Hindlimb muscle (tissue), 1 donor: ENCODE measurements around the gene METTL26. TPM values are rescaled to one million over a fixed set of nuclear protein-coding genes. Genes with fewer than 3 reads are reported as not detected.
"Not testable (repeated sequence)": the region's sequence is repeated elsewhere in the genome, so short reads cannot be mapped to it uniquely, and the experiment has no call there.

Experiments
- DNase-seq: peaks from one replicate; pipeline ENCODE4 v3.0.0-alpha.2; 2013
- polyA plus RNA-seq: library from polyadenylated mRNA; unstranded; fragments of 120-200 nt; gene quantifications from one replicate; pipeline ENCODE4 v1.2.1, GENCODE V29; 2013; ENCODE audit not compliant: insufficient read length

METTL26 gene
- polyA plus RNA-seq, 1 donor, result 47.8 TPM

DNA sequence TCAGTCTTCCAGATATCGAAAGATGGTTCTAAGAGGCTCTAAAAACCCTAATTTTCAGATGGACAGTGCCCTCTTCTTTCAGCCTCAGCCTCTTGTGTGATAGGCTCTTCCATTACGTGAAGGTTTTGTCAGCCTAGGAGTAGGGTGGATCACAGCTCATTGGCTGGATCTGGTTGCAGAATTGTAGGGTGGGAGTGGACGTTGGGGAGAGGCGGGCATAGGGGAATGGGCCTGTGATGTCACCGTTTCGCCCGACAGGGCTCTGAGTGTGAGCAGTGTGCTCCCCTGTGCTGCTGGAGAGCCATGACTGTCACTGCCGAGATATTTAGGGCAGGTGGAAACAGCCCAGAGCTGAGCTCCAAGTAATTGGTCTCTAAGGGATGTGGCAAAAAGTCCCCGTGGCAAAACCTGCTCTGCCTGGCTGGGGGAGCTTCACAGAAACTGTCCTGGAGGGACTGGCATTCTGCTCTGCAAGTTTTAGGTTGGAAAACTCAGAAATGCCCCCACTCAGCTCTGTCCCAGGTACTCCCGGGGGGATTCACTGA lies 11.5 kb downstream of the METTL26 start:
- no peak for DNase-seq

DNA sequence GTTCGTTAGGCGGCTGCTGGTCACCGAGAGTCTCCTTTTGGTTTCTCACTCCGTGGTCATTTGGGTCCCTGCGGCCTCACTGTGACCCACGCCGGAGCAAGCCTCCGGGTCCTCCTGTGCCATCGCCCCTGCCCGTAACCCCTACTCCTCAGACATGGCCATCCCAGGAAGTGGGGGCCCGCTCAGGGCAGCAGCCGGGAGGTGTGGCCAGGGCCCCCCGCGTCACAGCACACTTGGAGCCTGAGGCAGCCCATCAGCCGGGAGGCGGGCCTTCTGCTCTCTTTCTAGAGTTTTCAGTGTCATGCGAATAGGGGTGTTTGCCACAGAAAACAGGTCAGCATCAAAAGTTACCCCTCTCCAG lies 13.2 kb downstream of the METTL26 start:
- no peak for DNase-seq

GRCh38 chr16:621526-622105 lies 14.5 kb downstream of the METTL26 start:
- no peak for DNase-seq

DNA sequence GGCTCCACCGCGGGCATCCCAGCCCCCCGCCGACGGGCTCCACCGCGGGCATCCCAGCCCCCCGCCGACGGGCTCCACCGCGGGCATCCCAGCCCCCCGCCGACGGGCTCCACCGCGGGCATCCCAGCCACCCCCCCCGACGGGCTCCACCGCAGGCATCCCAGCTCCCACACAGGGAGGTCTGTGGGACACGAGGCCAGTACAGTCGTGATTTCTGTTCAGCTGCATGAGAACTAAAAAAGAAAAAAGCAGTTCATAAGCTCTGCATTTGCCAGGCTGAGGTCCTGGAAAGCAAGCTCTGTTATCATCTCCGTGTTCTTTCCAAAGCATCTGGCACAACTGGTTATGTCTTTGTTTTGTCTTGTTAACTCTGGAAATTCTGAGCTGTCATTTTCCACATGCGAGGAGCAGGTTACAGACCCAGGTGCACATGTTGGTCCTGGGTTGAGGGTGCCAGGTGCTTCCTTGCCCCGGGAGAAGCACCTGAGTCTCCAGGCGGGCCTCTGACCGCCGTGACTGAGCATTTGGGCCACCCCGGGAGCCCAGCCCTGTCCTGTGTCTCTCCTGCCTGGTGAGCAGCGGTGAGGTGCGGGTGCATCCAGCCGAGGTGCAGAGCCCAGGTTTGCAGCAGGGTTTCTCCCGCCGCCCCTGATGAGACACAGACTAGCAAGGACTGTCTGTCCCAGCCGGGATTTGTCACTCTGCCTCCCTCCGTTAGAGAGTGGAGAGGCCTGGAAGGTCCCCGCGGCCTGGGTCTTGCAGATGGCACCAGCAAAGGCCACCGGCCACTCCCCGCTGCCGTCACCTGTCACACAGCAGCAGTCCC lies 15.2 kb downstream of the METTL26 start:
- no peak for DNase-seq

DNA sequence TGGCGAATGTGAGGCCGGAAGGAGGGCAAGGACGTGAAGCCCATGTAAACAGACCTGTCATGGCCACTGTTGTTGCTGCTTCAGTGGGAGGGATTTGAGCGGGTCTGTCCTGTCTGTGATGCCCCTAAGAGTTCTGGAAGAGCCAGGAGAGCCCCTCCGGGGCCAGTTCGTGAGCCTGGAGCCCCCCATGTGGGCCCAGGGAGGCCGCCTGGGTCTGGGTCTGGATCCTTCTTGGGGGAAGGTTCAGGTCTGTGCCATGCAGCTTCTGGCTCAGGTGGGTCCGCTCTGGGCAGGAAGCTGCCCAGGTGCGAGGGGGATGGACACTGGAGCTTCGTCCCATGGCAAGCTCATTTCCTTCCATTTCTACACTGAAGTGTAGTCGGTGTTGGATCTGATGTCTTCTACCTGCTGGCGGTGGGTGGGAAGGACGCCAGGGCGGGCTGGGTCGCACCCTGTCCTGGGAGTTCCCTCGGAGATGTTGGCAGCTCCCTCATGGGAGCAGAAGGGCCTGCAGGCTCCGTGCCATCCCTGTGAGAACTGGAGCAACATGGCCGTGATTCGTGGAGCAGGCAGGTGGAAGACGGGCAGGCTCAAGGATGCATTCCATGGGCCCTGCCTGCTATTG lies 16.5 kb downstream of the METTL26 start:
- no peak for DNase-seq

DNA sequence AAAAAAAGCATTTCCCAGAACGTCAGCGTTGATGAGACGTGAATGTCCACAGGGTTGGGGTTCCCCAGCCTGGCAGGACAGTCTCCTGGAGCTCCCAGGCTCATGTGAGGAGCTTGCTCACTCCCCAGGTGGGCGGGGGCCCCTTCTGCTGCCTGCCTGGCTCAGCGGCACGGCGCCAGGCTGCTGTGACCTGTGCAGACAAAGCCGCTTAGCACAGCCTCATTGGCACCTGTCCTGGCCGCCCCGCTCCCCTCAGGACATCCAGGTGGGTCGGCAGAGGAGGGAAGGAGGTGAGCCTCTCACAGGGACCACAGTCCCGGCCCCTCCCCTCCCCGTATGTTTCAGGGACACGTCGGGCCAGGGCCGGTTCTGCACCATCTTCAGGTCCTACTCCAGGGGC lies 18.2 kb downstream of the METTL26 start:
- DNase-seq, result no peak

GRCh38 chr16:616733-617586 lies 19.1 kb downstream of the METTL26 start:
- DNase-seq, result no peak

DNA sequence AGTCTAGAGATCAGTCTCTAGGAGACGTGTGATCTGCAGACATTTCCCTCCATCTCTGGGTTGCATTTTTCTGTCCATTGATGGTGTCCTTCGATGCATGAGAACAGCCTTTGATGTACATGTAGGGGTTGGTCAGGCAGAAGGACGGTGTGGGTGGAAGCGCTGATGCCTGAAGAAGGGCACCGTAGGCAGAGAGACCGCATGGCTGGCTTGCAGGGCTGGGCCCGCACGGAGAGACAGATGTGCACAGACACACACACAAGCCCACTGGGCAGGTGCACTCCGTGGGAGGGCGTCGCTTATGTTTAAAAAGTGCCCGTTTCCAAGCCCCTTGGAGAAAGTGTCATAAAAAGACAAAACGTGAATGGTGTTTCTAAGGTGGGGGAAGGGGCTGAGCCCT lies 21.0 kb downstream of the METTL26 start:
- no peak for DNase-seq

DNA sequence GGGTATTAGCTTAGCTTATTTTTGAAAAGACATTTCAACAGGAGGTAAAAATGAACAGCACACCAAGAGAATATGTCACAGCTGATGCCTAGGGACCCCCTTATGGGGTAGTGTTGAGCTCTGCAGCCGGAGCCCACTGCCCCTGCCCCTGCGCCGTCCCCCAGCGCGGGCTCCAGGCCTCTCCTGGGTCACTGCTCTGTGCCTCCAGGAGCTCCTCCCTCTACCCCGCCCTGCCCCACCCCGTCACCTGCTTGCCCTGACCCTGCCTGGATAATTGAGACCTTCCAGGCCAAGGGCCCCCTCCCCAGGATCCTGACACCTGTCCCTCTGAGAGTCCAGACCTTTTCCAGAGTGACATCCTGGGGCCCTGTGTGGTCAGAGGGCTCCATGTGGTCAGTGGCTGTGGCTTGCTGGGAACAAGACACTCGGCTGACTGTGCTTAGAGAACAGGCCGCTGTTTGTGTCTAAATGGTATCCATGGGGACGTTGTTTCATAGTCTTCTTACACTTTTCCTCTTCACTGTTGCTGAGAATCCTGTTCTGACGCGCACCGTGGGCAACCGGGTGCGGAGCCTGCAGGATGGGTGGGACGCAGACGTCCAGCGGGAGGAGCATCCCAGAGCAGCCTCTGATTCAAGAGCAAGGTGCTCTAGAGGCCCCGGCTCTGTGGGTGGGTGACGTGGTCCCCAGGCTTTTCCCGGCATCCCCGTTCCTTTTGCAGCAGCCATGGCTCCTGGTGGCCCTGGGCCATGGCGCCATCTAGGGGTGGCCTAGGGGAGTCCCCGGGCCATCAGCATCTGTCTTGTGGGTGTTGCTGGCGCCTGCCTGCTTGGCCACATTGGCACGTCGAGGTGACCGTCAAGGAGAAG lies 25.4 kb downstream of the METTL26 start:
- DNase-seq, result no peak

GRCh38 chr16:609984-610383 lies 26.1 kb downstream of the METTL26 start:
- DNase-seq, result no peak

DNA sequence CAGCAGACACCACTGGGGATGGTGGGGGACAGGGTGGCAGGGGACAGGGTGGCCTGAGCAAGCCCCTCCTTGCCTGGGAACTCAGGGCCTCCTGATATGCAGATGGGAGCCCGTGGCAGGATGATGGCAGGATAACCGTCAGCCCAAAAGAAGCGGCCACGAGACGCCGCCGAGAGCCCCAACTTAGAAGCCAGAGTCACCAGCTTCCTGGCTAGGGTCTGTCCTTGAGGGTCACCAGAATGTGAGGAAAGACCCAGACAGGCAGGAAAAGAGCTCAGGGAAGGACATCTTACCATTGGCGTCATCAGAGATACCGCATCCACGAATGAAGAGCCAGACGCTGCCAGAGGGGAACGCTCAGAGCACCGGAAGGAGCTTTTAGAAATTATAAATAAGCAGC lies 26.8 kb downstream of the METTL26 start:
- DNase-seq, result no peak

DNA sequence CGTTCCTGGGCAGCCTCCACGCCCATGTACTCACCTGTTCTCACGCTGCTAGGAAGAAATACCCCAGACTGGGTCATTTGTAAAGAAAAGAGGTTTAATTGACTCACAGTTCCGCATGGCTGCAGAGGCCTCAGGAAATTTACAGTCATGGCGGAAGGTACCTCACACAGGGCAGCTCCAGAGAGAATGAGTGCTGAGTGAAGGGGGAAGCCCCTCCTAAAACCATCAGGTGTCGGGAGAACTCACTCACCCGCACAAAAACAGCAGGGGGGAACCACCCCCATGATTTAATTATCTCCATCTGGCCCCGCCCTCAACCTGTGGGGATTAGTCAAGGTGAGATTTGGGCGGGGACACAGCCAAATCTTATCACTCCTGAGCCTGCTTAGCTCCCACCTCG lies 28.1 kb downstream of the METTL26 start:
- no peak for DNase-seq

DNA sequence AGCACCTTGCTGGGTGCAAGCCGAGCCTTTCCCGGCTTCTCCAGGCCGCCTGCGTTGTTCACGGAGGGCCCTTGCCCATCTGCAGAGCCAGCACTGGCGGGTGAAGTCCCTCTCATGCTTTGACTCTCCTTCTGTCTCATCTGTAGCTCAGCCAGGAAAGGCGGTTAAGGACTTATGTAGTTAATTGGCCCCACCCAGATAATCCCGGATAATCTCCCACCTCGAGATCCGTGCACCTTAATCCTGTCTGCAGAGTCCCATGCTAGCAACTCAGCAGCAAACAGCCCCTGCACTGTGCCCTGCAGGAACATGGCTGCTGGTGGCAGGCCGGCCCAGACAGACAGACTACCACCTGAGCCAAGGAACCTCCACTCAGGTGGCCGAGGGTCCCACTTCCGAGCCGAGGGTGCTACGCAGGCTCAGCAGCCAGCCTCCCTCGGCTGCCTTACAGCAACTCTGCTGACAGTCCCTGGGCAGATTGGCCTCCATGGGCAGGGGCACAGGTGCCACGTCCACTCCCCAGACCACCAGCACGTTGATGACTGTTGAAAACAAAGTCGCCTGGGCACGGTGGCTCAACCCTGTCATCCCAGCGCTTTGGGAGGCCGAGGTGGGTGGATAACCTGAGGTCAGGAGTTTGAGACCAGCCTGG lies 29.3 kb downstream of the METTL26 start:
- DNase-seq, result no peak

DNA sequence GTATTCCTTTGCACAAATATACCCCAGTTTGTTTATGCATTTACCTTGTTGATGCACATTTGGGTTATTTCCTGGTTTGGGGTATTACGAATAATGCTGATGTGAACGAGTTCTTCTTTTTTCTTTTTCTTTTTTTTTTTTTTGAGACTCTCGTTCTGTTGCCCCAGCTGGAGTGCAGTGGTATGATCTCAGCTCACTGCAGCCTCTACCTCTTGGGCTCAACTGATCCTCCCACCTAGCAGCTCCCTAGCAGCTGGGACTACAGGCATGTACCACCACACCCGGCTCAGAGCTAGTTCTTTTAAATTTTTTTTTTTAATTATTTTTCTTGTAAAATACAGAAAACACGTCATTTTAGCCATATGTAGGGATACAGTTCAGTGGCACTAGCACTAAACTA lies 32.2 kb downstream of the METTL26 start:
- no peak for DNase-seq

- no peak for DNase-seq
These were observed 35.3 kb downstream of the METTL26 start for GRCh38 chr16:600781-601180.

DNA sequence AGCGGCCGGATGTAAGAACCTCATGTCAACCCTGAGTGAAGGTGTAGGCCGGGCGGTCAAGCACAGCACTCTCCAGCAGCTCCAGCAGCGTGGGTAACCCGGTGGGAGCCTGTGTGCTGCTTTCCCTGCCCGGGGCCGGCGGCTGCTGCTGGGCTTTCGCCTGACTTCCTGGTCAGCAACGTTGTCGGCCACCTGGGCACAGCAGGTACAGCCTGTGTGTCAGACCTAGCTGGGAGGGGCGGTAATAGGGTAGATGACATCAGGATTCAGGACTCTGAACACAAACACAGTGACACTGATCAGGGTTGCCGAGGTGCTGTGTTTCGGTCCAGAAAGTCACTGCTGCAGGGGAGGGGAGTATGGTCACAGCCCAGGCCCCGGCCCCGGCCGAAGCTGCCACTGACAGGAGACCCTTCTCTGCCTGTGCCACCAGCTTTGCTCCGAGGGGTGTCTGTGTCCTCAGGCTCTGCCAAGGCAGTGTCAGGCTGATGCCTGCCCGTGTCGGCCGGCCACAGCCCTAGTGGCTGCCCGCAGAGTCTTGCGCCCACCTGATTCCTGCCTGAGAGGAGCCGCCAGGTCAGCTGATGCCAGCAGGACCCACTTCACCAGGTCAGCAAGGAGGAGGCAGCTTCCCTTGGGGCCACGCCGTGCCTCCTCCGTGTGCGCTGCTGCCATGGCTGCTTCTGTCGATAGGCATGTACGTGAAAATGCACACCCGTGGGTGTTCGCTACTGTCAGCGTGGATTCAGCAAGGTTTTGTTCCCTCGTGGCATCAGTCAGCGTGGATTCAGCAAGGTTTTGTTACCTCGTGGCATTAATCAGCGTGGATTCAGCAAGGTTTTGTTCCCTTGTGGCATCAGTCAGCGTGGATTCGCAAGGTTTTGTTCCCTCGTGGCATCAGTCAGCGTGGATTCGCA lies 37.0 kb downstream of the METTL26 start:
- no peak for DNase-seq

DNA sequence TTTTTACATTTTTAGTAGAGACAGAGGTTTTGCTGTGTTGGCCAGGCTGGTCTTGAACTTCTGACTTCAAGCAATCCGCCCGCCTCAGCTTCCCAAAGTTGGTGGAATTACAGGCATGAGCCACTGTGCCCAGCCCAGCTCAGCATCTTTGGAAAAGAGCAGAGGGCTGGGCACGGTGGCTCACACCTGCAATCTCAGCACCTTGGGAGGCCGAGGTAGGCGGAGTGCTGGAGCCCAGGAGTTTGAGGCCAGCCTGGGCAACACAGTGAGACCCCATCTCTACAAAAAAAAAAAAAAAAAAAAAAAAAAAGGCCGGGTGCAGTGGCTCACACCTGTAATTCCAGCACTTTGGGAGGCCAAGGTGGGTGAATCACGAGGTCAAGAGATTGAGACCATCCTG lies 38.5 kb downstream of the METTL26 start:
- DNase-seq, result not testable (repeated sequence)

GRCh38 chr16:596736-597060 lies 39.4 kb downstream of the METTL26 start:
- DNase-seq, result no peak

- no peak for DNase-seq
These were observed 40.0 kb downstream of the METTL26 start for GRCh38 chr16:595942-596735.
